ENCODE data around the gene MAGI2. TPM values are rescaled to one million over a fixed set of nuclear protein-coding genes. Genes with fewer than 3 reads are reported as not detected.

Gene MAGI2
- total and polyA plus RNA-seq, 2 experiments from 2014 or later: 10.4 to 26.4 TPM

GRCh38 chr7:78845155-78845554 is 608.3 kb downstream of the MAGI2 start:
- no peaks in the 10 kb centered on the region for H3K79me2 ChIP-seq (replicated peaks; ENCODE audit: insufficient read depth)
- TF ChIP-seq JUNB (IDR thresholded peaks at IDR 0.05; ENCODE audit: unreplicated experiment) (no peak), ETS1 (IDR thresholded peaks at IDR 0.05) (no peak), ZNF462 (CRISPR knock-in tag; IDR thresholded peaks at IDR 0.05) (no peak), CREB1 (CRISPR knock-in tag; IDR thresholded peaks at IDR 0.05; ENCODE audit: low read depth) (no peak), ZNF331 (CRISPR knock-in tag; IDR thresholded peaks at IDR 0.05; ENCODE audit: low read depth) (no peak)
- TF ChIP-seq, protein P1, sequence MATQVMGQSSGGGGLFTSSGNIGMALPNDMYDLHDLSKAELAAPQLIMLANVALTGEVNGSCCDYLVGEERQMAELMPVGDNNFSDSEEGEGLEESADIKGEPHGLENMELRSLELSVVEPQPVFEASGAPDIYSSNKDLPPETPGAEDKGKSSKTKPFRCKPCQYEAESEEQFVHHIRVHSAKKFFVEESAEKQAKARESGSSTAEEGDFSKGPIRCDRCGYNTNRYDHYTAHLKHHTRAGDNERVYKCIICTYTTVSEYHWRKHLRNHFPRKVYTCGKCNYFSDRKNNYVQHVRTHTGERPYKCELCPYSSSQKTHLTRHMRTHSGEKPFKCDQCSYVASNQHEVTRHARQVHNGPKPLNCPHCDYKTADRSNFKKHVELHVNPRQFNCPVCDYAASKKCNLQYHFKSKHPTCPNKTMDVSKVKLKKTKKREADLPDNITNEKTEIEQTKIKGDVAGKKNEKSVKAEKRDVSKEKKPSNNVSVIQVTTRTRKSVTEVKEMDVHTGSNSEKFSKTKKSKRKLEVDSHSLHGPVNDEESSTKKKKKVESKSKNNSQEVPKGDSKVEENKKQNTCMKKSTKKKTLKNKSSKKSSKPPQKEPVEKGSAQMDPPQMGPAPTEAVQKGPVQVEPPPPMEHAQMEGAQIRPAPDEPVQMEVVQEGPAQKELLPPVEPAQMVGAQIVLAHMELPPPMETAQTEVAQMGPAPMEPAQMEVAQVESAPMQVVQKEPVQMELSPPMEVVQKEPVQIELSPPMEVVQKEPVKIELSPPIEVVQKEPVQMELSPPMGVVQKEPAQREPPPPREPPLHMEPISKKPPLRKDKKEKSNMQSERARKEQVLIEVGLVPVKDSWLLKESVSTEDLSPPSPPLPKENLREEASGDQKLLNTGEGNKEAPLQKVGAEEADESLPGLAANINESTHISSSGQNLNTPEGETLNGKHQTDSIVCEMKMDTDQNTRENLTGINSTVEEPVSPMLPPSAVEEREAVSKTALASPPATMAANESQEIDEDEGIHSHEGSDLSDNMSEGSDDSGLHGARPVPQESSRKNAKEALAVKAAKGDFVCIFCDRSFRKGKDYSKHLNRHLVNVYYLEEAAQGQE (IDR thresholded peaks at IDR 0.05; ENCODE audit: unreplicated experiment): no peak
- TF ChIP-seq, protein P2, sequence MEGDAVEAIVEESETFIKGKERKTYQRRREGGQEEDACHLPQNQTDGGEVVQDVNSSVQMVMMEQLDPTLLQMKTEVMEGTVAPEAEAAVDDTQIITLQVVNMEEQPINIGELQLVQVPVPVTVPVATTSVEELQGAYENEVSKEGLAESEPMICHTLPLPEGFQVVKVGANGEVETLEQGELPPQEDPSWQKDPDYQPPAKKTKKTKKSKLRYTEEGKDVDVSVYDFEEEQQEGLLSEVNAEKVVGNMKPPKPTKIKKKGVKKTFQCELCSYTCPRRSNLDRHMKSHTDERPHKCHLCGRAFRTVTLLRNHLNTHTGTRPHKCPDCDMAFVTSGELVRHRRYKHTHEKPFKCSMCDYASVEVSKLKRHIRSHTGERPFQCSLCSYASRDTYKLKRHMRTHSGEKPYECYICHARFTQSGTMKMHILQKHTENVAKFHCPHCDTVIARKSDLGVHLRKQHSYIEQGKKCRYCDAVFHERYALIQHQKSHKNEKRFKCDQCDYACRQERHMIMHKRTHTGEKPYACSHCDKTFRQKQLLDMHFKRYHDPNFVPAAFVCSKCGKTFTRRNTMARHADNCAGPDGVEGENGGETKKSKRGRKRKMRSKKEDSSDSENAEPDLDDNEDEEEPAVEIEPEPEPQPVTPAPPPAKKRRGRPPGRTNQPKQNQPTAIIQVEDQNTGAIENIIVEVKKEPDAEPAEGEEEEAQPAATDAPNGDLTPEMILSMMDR (conservative IDR thresholded peaks at IDR 0.05; ENCODE audit: low read depth in 2 of 2): no peak
- no peaks in the 10 kb centered on the region for H3K4me1 Mint-ChIP-seq
- no peak overlapping the region for H2AFZ ChIP-seq
- H3K4me1 ChIP-seq (ENCODE audit: insufficient read depth): no peaks in the 10 kb centered on the region
- no peaks in the 10 kb centered on the region for H3K9me3 Mint-ChIP-seq
- DNase-seq (ENCODE audit: low spot score) (no peak), ATAC-seq (no peak)
- H3K27ac Mint-ChIP-seq: no peak overlapping the region
- no peaks in the 10 kb centered on the region for H3K27me3 ChIP-seq (ENCODE audit: insufficient read depth)
- H3K4me3 ChIP-seq: no peak overlapping the region
- no peaks in the 10 kb centered on the region for H3K9me2 ChIP-seq (ENCODE audit: insufficient read depth)
- H4K20me1 ChIP-seq (replicated peaks; ENCODE audit: insufficient read depth): no peaks in the 10 kb centered on the region
- no peaks in the 10 kb centered on the region for H3F3A ChIP-seq (replicated peaks; ENCODE audit: low read depth)
- no peak overlapping the region for H3K4me2 ChIP-seq
- no peaks in the 10 kb centered on the region for H3K27me3 Mint-ChIP-seq (ENCODE audit: insufficient read depth, low read depth, poor library complexity)
- H3K36me3 ChIP-seq (ENCODE audit: insufficient read depth): no peaks in the 10 kb centered on the region
- no peak overlapping the region for H3K4me3 Mint-ChIP-seq
- no peaks in the 10 kb centered on the region for H3K36me3 Mint-ChIP-seq (ENCODE audit: low read depth)
- H3K27ac ChIP-seq (ENCODE audit: low read depth): no peak overlapping the region
